ENCODE measurements around the gene APH1B.

Gene APH1B

GRCh38 chr15:63358241-63359029 is 81.0 kb downstream of the APH1B start:
- no peak for DNase-seq

More at GRCh38 chr15:63358241-63359029, 81.0 kb downstream of the APH1B start:
- in situ Hi-C loops (cut with HindIII; ENCODE audit: low pct_ligation_motif_present, low pct_unique_long_range_greater_than_20kb, low sequenced_read_pairs) = no loop called here
